WTC11 (cell line): ENCODE results near the gene ATP9A. TPM values are rescaled to one million over a fixed set of nuclear protein-coding genes. Genes with fewer than 3 reads are reported as not detected.

ENCODE experiments used
- ATAC-seq: fragments of 200-7000 bp; cut with Tn5 transposase; 2 replicates; pipeline ENCODE4 v1.10.0; 2021; ENCODE audit warnings: mild to moderate bottlenecking, moderate library complexity
- CTCF ChIA-PET: fragments of 300-600 bp; sonication (Branson Sonifier 250); formaldehyde crosslinking; loops from one replicate; lab custom pipeline; 2021; ENCODE audit warnings: antibody characterized with exemption; lab: Charles Lee
- POLR2A ChIA-PET: fragments of 350-600 bp; sonication (Branson Sonifier 250); formaldehyde crosslinking; loops from one replicate; lab custom pipeline; 2021; ENCODE audit warnings: antibody characterized with exemption; lab: Charles Lee
- DNase-seq: peaks from one replicate; pipeline ENCODE4 v3.0.0; 2021; ENCODE audit warnings: low spot score
- H3K27ac Mint-ChIP-seq: 2 replicates; pipeline ENCODE4 v1.8.0; 2021; ENCODE audit warnings: mixed read lengths
- H3K27me3 Mint-ChIP-seq: 2 replicates; pipeline ENCODE4 v1.8.0; 2021; ENCODE audit warnings: low read depth, mild to moderate bottlenecking, moderate library complexity, mixed read lengths
- H3K36me3 Mint-ChIP-seq: 2 replicates; pipeline ENCODE4 v1.8.0; 2021; ENCODE audit warnings: mixed read lengths
- H3K4me1 Mint-ChIP-seq: 2 replicates; pipeline ENCODE4 v1.8.0; 2022; ENCODE audit warnings: mixed read lengths
- H3K4me3 Mint-ChIP-seq: 2 replicates; pipeline ENCODE4 v1.8.0; 2021; ENCODE audit warnings: mild to moderate bottlenecking, moderate library complexity, mixed read lengths
- H3K9me3 Mint-ChIP-seq: 2 replicates; pipeline ENCODE4 v1.8.0; 2021; ENCODE audit warnings: mixed read lengths
- E2F5 ChIP-seq: sonication (generic); formaldehyde crosslinking; IDR thresholded peaks from 2 replicates; pipeline ENCODE4 v1.8.1; 2022; ENCODE audit warnings: mild to moderate bottlenecking, moderate library complexity, missing genetic modification reagents
- FOXJ3 ChIP-seq: sonication (generic); formaldehyde crosslinking; IDR thresholded peaks from 2 replicates; pipeline ENCODE4 v1.9.0; 2021; ENCODE audit warnings: missing genetic modification reagents, mild to moderate bottlenecking, borderline replicate concordance
- FOXK1 ChIP-seq: sonication (generic); formaldehyde crosslinking; IDR thresholded peaks from 2 replicates; pipeline ENCODE4 v1.8.0; 2022; ENCODE audit warnings: mild to moderate bottlenecking, moderate library complexity, missing genetic modification reagents
- FOXP1 ChIP-seq: sonication (generic); formaldehyde crosslinking; IDR thresholded peaks from 2 replicates; pipeline ENCODE4 v1.8.0; 2022; ENCODE audit warnings: missing genetic modification reagents, mild to moderate bottlenecking, moderate library complexity, borderline replicate concordance
- NR3C1 ChIP-seq: sonication (generic); formaldehyde crosslinking; conservative IDR thresholded peaks from 2 replicates; pipeline ENCODE4 v1.8.1; 2023; ENCODE audit warnings: low read depth, mild to moderate bottlenecking, missing genetic modification reagents
- PREB ChIP-seq: sonication (generic); formaldehyde crosslinking; IDR thresholded peaks from 2 replicates; pipeline ENCODE4 v1.8.1; 2022; ENCODE audit warnings: mild to moderate bottlenecking, missing genetic modification reagents, moderate library complexity, borderline replicate concordance
- PRRX2 ChIP-seq: fragments of 250-450 bp; sonication (Bioruptor Pico); IDR thresholded peaks from 2 replicates; pipeline ENCODE4 v1.8.0; 2021; ENCODE audit warnings: mild to moderate bottlenecking
- TEAD1 ChIP-seq: sonication (generic); formaldehyde crosslinking; IDR thresholded peaks from 2 replicates; pipeline ENCODE4 v1.8.0; 2022; ENCODE audit warnings: mild to moderate bottlenecking, missing genetic modification reagents
- TEAD4 ChIP-seq: sonication (generic); formaldehyde crosslinking; IDR thresholded peaks from 2 replicates; pipeline ENCODE4 v1.8.0; 2022; ENCODE audit warnings: mild to moderate bottlenecking, missing genetic modification reagents
- ZNF263 ChIP-seq: sonication (generic); formaldehyde crosslinking; IDR thresholded peaks from 2 replicates; pipeline ENCODE4 v1.8.1; 2022; ENCODE audit warnings: low read depth, mild to moderate bottlenecking, moderate library complexity, missing genetic modification reagents
- ZNF281 ChIP-seq: sonication (generic); formaldehyde crosslinking; IDR thresholded peaks from 2 replicates; pipeline ENCODE4 v1.8.0; 2023; ENCODE audit warnings: mild to moderate bottlenecking, missing genetic modification reagents
- ZNF396 ChIP-seq: fragments of 250-450 bp; sonication (Bioruptor Pico); IDR thresholded peaks from 2 replicates; pipeline ENCODE4 v1.8.0; 2021; ENCODE audit warnings: mild to moderate bottlenecking, moderate library complexity, borderline replicate concordance
- ZNF416 ChIP-seq: fragments of 250-450 bp; sonication (Bioruptor Pico); IDR thresholded peaks from 2 replicates; pipeline ENCODE4 v1.9.0; 2021; ENCODE audit warnings: mild to moderate bottlenecking, inconsistent platforms
- total RNA-seq: library from RNA; stranded (reverse); gene quantifications from 3 replicates; pipeline ENCODE4 v1.2.3, GENCODE V29; 2021
- TF ChIP-seq, protein P1 (sequence below): fragments of 200-600 bp; IDR thresholded peaks from 2 replicates; pipeline ENCODE4 v1.8.0; 2022; ENCODE audit warnings: antibody characterized with exemption
- TF ChIP-seq, protein P2 (sequence below): sonication (generic); formaldehyde crosslinking; IDR thresholded peaks from 2 replicates; pipeline ENCODE4 v1.8.1; 2022; ENCODE audit warnings: low read depth, mild to moderate bottlenecking, moderate library complexity, missing genetic modification reagents, borderline replicate concordance
- TF ChIP-seq, protein P3 (sequence below): fragments of 250-450 bp; sonication (Bioruptor Pico); conservative IDR thresholded peaks from 2 replicates; pipeline ENCODE4 v1.9.0; 2021; ENCODE audit warnings: mild to moderate bottlenecking

ATP9A gene
- total RNA-seq, 1 experiment from 2014 or later: 5.0 TPM

GRCh38 chr20:51705400-51705799 lies 62.8 kb downstream of the ATP9A start:
- ChIA-PET CTCF (interaction anchor here (0.9 to 1.2 kb wide), 2 partner anchors 59 to 83 kb away, joined by 3 read pairs; no protein-coding TSS in a partner anchor), POLR2A (no interaction called here)
- DNase-seq: no peak
- no peak for ATAC-seq
- H3K36me3 Mint-ChIP-seq: no peaks in the 10 kb centered on the region
- peak overlapping the region; percentile 18 for H3K4me3 Mint-ChIP-seq
- H3K27me3 Mint-ChIP-seq: no peaks in the 10 kb centered on the region
- peak overlapping the region; percentile 62 for H3K27ac Mint-ChIP-seq
- no peaks in the 10 kb centered on the region for H3K9me3 Mint-ChIP-seq
- TF ChIP-seq PREB (CRISPR knock-in tag): no peak
- TF ChIP-seq TEAD1 (CRISPR knock-in tag): peak; percentile 76; the same call in 1 of the 2 replicates
- peaks cover 75% of the 10 kb centered on the region for H3K4me1 Mint-ChIP-seq

- Mint-ChIP-seq H3K36me3 (no peaks in the 10 kb centered on the region), H3K27ac (peak overlapping the region; percentile 28), H3K27me3 (no peaks in the 10 kb centered on the region), H3K4me1 (peaks cover 69% of the 10 kb centered on the region), H3K4me3 (no peak overlapping the region), H3K9me3 (no peaks in the 10 kb centered on the region)
- CTCF ChIA-PET: interaction anchor here (1.1 to 1.2 kb wide), 2 partner anchors 9 to 263 kb away, joined by 3 to 4 read pairs; no protein-coding TSS in a partner anchor
- DNase-seq: no peak
- POLR2A ChIA-PET: no interaction called here
- TF ChIP-seq FOXK1 (CRISPR knock-in tag): no peak
- TF ChIP-seq, protein P1, sequence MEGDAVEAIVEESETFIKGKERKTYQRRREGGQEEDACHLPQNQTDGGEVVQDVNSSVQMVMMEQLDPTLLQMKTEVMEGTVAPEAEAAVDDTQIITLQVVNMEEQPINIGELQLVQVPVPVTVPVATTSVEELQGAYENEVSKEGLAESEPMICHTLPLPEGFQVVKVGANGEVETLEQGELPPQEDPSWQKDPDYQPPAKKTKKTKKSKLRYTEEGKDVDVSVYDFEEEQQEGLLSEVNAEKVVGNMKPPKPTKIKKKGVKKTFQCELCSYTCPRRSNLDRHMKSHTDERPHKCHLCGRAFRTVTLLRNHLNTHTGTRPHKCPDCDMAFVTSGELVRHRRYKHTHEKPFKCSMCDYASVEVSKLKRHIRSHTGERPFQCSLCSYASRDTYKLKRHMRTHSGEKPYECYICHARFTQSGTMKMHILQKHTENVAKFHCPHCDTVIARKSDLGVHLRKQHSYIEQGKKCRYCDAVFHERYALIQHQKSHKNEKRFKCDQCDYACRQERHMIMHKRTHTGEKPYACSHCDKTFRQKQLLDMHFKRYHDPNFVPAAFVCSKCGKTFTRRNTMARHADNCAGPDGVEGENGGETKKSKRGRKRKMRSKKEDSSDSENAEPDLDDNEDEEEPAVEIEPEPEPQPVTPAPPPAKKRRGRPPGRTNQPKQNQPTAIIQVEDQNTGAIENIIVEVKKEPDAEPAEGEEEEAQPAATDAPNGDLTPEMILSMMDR: no peak
- ATAC-seq: no peak
Measured at GRCh38 chr20:51703400-51704287, 64.5 kb downstream of the ATP9A start.

- DNase-seq: no peak
- H3K9me3 Mint-ChIP-seq: no peaks in the 10 kb centered on the region
- no peak for TF ChIP-seq ZNF416 (CRISPR knock-in tag)
- TF ChIP-seq TEAD4 (CRISPR knock-in tag): no peak
- TF ChIP-seq, protein P2, sequence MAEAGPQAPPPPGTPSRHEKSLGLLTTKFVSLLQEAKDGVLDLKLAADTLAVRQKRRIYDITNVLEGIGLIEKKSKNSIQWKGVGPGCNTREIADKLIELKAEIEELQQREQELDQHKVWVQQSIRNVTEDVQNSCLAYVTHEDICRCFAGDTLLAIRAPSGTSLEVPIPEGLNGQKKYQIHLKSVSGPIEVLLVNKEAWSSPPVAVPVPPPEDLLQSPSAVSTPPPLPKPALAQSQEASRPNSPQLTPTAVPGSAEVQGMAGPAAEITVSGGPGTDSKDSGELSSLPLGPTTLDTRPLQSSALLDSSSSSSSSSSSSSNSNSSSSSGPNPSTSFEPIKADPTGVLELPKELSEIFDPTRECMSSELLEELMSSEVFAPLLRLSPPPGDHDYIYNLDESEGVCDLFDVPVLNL (CRISPR knock-in tag): no peak
- no peak for TF ChIP-seq NR3C1 (CRISPR knock-in tag)
- no peak for TF ChIP-seq ZNF281
- no peak for TF ChIP-seq FOXP1 (CRISPR knock-in tag)
- TF ChIP-seq, protein P3, sequence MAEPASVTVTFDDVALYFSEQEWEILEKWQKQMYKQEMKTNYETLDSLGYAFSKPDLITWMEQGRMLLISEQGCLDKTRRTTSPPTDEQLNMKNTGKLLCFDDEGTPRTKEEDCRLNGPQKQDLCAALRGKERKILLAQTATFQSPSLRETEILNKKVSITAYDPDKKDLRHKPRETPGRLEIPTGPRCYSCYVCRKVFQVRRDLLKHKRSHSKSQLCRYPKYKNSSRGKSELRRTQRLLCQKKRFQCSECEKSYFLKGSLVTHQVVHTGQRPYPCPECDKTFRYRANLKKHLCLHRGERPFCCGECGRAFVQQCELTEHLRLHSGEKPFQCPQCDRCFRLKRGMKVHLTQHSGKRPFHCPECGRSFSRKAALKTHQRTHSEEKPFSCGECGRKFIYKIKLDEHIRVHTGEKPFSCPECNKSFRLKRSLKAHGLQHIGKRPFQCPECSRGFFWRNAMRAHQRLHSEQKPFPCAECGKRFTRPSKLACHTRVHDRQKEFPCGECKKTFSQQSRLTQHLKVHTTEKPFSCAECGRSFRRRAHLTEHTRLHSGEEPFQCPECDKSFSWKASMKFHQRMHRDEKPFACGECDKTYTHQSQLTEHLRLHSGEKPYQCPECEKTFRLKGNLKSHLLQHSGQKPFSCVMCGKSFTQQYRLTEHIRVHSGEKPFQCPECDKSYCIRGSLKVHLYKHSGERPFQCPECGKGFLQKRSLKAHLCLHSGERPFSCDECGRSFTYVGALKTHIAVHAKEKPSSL (CRISPR knock-in tag): no peak
- no peak for TF ChIP-seq ZNF263 (CRISPR knock-in tag)
- TF ChIP-seq E2F5 (CRISPR knock-in tag): no peak
- TF ChIP-seq PRRX2 (CRISPR knock-in tag): no peak
- no peak for TF ChIP-seq FOXJ3 (CRISPR knock-in tag)
- no peak for TF ChIP-seq ZNF396 (CRISPR knock-in tag)
- ChIA-PET POLR2A (no interaction called here), CTCF (interaction anchor here (1.1 to 1.2 kb wide), 2 partner anchors 10 to 264 kb away, joined by 3 to 4 read pairs; no protein-coding TSS in a partner anchor)
- ATAC-seq: no peak
- no peaks in the 10 kb centered on the region for H3K36me3 Mint-ChIP-seq
- H3K4me3 Mint-ChIP-seq: no peak overlapping the region
- no peaks in the 10 kb centered on the region for H3K27me3 Mint-ChIP-seq
- peaks cover 77% of the 10 kb centered on the region for H3K4me1 Mint-ChIP-seq
- peak overlapping the region; percentile 19 for H3K27ac Mint-ChIP-seq
Measured at GRCh38 chr20:51702556-51702955, 65.6 kb downstream of the ATP9A start.
